PC-3 (cell line): ENCODE data around the gene TTC5.

Experiments used
- EZH2 ChIP-seq: fragments of 300-600 bp; sonication (generic); IDR thresholded peaks from one replicate; pipeline ENCODE4 v1.6.1; 2017; ENCODE audit warnings: antibody characterized with exemption, mild to moderate bottlenecking, low read length; ENCODE audit not compliant: unreplicated experiment
- EZH2phosphoT487 ChIP-seq: fragments of 300-600 bp; sonication (generic); IDR thresholded peaks from 2 replicates; pipeline ENCODE4 v1.6.1; 2018; ENCODE audit warnings: mild to moderate bottlenecking, antibody characterized with exemption, low read length, borderline replicate concordance

GRCh38 chr14:20333494-20333841 lies 27.7 kb upstream of the TTC5 start:
- no peak for TF ChIP-seq EZH2
- no peak for TF ChIP-seq EZH2phosphoT487
